Smooth muscle cell (in vitro differentiated cells): ENCODE measurements around the gene VGLL1. TPM values are rescaled to one million over a fixed set of nuclear protein-coding genes. Genes with fewer than 3 reads are reported as not detected.

Experiments
- DNase-seq: peaks from one replicate; lab custom pipeline; 2025; ENCODE audit not compliant: unreplicated experiment; lab: John Stamatoyannopoulos, UW
- H2AFZ ChIP-seq: fragments of 200-600 bp; sonication (generic); 2 replicates; pipeline ENCODE4 v1.6.0; 2016; ENCODE audit warnings: antibody characterized with exemption, low read depth, mild to moderate bottlenecking
- H3F3A ChIP-seq: fragments of 200-600 bp; sonication (generic); 2 replicates; pipeline ENCODE4 v1.6.0; 2017; ENCODE audit warnings: antibody characterized with exemption, low read depth
- H3K27ac ChIP-seq: fragments of 200-600 bp; sonication (generic); 2 replicates; pipeline ENCODE4 v1.5.1; 2016; ENCODE audit warnings: low read depth, mild to moderate bottlenecking
- H3K27me3 ChIP-seq: fragments of 200-600 bp; sonication (generic); 2 replicates; pipeline ENCODE4 v1.6.1; 2016; ENCODE audit warnings: low read depth, mild to moderate bottlenecking
- H3K36me3 ChIP-seq: fragments of 200-600 bp; sonication (generic); 2 replicates; pipeline ENCODE4 v1.5.1; 2016; ENCODE audit warnings: low read depth
- H3K4me1 ChIP-seq: fragments of 200-600 bp; sonication (generic); 2 replicates; pipeline ENCODE4 v1.5.1; 2016; ENCODE audit warnings: low read depth
- H3K4me2 ChIP-seq: fragments of 200-600 bp; sonication (generic); 2 replicates; pipeline ENCODE4 v1.6.0; 2016; ENCODE audit warnings: mild to moderate bottlenecking
- H3K4me3 ChIP-seq: fragments of 200-600 bp; sonication (generic); 2 replicates; pipeline ENCODE4 v1.5.1; 2016; ENCODE audit warnings: mild to moderate bottlenecking
- H3K79me2 ChIP-seq: fragments of 200-600 bp; sonication (generic); 2 replicates; pipeline ENCODE4 v1.6.0; 2016; ENCODE audit warnings: low read depth, mild to moderate bottlenecking
- H3K9ac ChIP-seq: fragments of 200-600 bp; sonication (generic); 2 replicates; pipeline ENCODE4 v1.6.0; 2016; ENCODE audit warnings: low read depth
- H3K9me3 ChIP-seq: fragments of 200-600 bp; sonication (generic); replicated peaks from 2 replicates; pipeline ENCODE4 v1.5.1; 2016; ENCODE audit warnings: low read depth
- H4K20me1 ChIP-seq: fragments of 200-600 bp; sonication (generic); 2 replicates; pipeline ENCODE4 v1.6.0; 2016; ENCODE audit warnings: low read depth
- WGBS: methylation state at CpG from one replicate; pipeline ENCODE4 v1.1.7; 2016; ENCODE audit warnings: low lambda C conversion rate; 5-methylcytosine and 5-hydroxymethylcytosine counted together
- polyA plus RNA-seq: library from polyadenylated mRNA; unstranded; fragments of >200 nt; fragmentation: Nextera tagmentation; extraction: Ambion mirVana; gene quantifications from 2 replicates; pipeline ENCODE4 v1.2.1, GENCODE V29; 2016
- total RNA-seq: library from RNA; depleted of rRNA; stranded (reverse); fragments of >200 nt; gene quantifications from 2 replicates; pipeline ENCODE4 v1.2.3, GENCODE V29; 2014
- TF ChIP-seq, protein P1 (sequence below): fragments of 200-600 bp; sonication (generic); IDR thresholded peaks from 2 replicates; pipeline ENCODE4 v1.5.1; 2017; ENCODE audit warnings: borderline replicate concordance, mild to moderate bottlenecking, antibody characterized with exemption; ENCODE audit not compliant: insufficient read depth, poor library complexity, severe bottlenecking

Gene VGLL1
- total and polyA plus RNA-seq, 2 experiments from 2014 or later = 0.48 to 3.1 TPM

DNA sequence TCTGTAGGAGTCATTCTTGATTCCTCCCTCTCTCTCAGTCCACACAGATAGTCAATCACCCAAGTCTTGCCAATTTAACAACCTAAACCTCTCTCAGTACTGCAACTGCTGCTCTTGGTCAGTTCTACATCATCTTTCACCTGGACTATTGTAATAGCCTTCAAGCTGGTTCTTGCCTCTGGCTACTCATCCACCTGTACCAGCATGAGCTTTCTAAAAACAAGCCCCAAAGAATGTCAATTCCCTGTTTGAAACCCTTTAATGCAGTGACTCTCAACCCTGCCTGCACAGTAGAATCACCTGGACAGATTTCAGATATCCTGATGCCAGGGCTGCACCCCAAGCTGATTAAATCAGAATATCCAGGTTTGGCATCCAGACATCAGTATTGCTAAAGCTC lies 48.3 kb downstream of the VGLL1 start:
- no peaks in the 10 kb centered on the region for H3K79me2 ChIP-seq
- H2AFZ ChIP-seq = no peak overlapping the region
- H3K4me3 ChIP-seq = no peak overlapping the region
- H3K4me2 ChIP-seq = no peak overlapping the region
- H3K4me1 ChIP-seq = no peaks in the 10 kb centered on the region
- H3F3A ChIP-seq = no peaks in the 10 kb centered on the region
- H3K9me3 ChIP-seq = no peaks in the 10 kb centered on the region
- DNase-seq = no peak
- no peaks in the 10 kb centered on the region for H3K36me3 ChIP-seq
- H4K20me1 ChIP-seq = no peaks in the 10 kb centered on the region
- no peak overlapping the region for H3K27ac ChIP-seq
- H3K27me3 ChIP-seq = no peaks in the 10 kb centered on the region
- H3K9ac ChIP-seq = no peak overlapping the region
- TF ChIP-seq, protein P1, sequence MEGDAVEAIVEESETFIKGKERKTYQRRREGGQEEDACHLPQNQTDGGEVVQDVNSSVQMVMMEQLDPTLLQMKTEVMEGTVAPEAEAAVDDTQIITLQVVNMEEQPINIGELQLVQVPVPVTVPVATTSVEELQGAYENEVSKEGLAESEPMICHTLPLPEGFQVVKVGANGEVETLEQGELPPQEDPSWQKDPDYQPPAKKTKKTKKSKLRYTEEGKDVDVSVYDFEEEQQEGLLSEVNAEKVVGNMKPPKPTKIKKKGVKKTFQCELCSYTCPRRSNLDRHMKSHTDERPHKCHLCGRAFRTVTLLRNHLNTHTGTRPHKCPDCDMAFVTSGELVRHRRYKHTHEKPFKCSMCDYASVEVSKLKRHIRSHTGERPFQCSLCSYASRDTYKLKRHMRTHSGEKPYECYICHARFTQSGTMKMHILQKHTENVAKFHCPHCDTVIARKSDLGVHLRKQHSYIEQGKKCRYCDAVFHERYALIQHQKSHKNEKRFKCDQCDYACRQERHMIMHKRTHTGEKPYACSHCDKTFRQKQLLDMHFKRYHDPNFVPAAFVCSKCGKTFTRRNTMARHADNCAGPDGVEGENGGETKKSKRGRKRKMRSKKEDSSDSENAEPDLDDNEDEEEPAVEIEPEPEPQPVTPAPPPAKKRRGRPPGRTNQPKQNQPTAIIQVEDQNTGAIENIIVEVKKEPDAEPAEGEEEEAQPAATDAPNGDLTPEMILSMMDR = no peak

DNA sequence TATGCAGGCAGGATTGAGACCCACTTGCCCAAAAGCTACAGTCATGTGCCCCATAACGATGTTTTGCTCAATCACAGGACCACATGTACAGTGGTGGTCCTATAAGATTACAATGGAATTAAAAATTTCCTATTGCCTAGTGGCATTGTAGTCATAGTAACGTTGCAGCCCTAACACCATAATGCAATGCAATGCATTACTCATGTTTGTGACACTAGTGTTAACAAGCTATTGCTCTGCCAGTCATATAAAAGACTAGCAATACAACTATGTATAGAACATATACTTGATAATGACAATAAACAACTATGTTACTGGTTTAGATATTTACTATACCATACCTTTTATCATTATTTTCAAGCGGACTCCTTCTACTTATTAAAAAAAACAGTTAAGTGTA lies 50.6 kb downstream of the VGLL1 start:
- Histone ChIP-seq H3K27ac (no peak overlapping the region), H3K79me2 (no peaks in the 10 kb centered on the region), H3K4me2 (no peak overlapping the region), H3K36me3 (no peaks in the 10 kb centered on the region), H3K9me3 (no peaks in the 10 kb centered on the region), H2AFZ (no peak overlapping the region), H3F3A (no peaks in the 10 kb centered on the region), H4K20me1 (no peaks in the 10 kb centered on the region), H3K4me1 (no peaks in the 10 kb centered on the region), H3K9ac (no peak overlapping the region), H3K27me3 (no peaks in the 10 kb centered on the region), H3K4me3 (no peak overlapping the region)
- TF ChIP-seq, protein P1 = no peak
- 64% methylated on average over 3 of the region's 3 CpGs for WGBS
- no peak for DNase-seq

DNA sequence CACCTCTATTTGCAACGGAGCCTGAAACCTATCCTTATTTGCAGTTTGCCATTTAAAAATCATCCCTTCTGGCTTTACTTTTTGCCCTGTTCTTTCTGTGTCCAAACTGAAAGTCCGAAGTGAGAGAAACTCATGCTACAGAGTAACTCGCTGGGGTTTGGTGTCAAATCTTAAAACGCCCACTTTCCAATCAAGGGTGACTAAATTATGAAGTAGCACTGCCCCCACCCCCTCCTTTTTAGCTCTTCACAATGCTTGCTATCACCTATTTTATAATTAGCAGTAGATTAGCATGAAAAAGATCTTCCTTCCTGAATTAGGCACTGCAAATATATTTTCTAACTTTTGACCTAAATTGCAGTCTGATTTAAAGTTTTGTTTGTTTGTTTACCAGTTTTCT lies 52.5 kb downstream of the VGLL1 start:
- Histone ChIP-seq H3K4me1 (no peaks in the 10 kb centered on the region), H2AFZ (no peak overlapping the region), H3K79me2 (no peaks in the 10 kb centered on the region), H3K9ac (no peak overlapping the region), H3K4me2 (no peak overlapping the region), H3K36me3 (no peaks in the 10 kb centered on the region), H4K20me1 (no peaks in the 10 kb centered on the region), H3F3A (no peaks in the 10 kb centered on the region), H3K9me3 (no peaks in the 10 kb centered on the region), H3K27me3 (no peaks in the 10 kb centered on the region), H3K4me3 (no peak overlapping the region), H3K27ac (no peak overlapping the region)
- 75% methylated on average over 4 of the region's 4 CpGs for WGBS
- TF ChIP-seq, protein P1 = no peak
- no peak for DNase-seq

DNA sequence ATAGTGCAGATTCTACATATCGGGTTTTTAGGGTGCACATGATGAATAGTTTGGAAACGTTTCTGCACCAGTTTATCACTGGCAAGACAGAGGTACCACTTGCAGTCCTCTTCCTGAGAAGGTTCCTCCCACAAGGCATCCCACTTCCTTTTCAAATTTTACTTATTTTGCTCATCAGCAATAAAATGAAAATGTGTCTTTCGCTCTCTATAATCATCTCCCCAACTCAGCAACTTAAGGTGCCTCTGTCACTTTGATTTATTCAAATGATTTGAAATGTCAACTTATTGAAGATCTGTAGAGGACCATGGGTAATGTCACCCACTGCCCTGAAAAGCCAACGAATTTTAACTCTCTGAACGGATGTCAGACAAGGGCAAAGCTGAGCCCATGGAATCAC lies 53.2 kb downstream of the VGLL1 start:
- H3F3A ChIP-seq = no peaks in the 10 kb centered on the region
- WGBS = 84% methylated on average over 5 of the region's 5 CpGs
- DNase-seq = no peak

More for the DNA sequence above, 53.2 kb downstream of the VGLL1 start:
- H3K9me3 ChIP-seq = no peaks in the 10 kb centered on the region
- H2AFZ ChIP-seq = no peak overlapping the region
- H4K20me1 ChIP-seq = no peaks in the 10 kb centered on the region
- H3K36me3 ChIP-seq = no peaks in the 10 kb centered on the region
- H3K27me3 ChIP-seq = no peaks in the 10 kb centered on the region
- TF ChIP-seq, protein P1 = no peak
- H3K27ac ChIP-seq = no peak overlapping the region
- no peaks in the 10 kb centered on the region for H3K79me2 ChIP-seq
- no peak overlapping the region for H3K4me2 ChIP-seq
- no peaks in the 10 kb centered on the region for H3K4me1 ChIP-seq
- no peak overlapping the region for H3K4me3 ChIP-seq
- H3K9ac ChIP-seq = no peak overlapping the region
